HG03520 (cell line): ENCODE results near the gene CTSV.
"Not testable (repeated sequence)": the region's sequence is repeated elsewhere in the genome, so short reads cannot be mapped to it uniquely, and the experiment has no call there.

Source experiments
- ATAC-seq: cut with Tn5 transposase; IDR thresholded peaks from one replicate; pipeline ENCODE4 v1.9.1; 2021; ENCODE audit warnings: mild to moderate bottlenecking, moderate library complexity; ENCODE audit not compliant: unreplicated experiment

Gene CTSV

GRCh38 chr9:97038611-97039513 is at the start of gene CTSV:
Gene CTSV, minus strand, starts transcription at chr9:97039142. Its CDS starts 1,099 bp downstream, at chr9:97038043.
- peak; percentile 95 for ATAC-seq

- ATAC-seq = not testable (repeated sequence)
Measured at GRCh38 chr9:97087668-97088215, 48.8 kb upstream of the CTSV start.

- not testable (repeated sequence) for ATAC-seq
Measured at GRCh38 chr9:97084562-97084991, 45.6 kb upstream of the CTSV start.

- ATAC-seq = no peak
Measured at GRCh38 chr9:97078362-97078761, 39.4 kb upstream of the CTSV start.

GRCh38 chr9:97077452-97078295 is 38.7 kb upstream of the CTSV start:
- ATAC-seq = no peak

- not testable (repeated sequence) for ATAC-seq
Measured at GRCh38 chr9:97076731-97077451, 37.9 kb upstream of the CTSV start.

GRCh38 chr9:97076238-97076637 is 37.3 kb upstream of the CTSV start:
- no peak for ATAC-seq

- no peak for ATAC-seq
Measured at GRCh38 chr9:97075289-97075985, 36.5 kb upstream of the CTSV start.

GRCh38 chr9:97073506-97073905 is 34.6 kb upstream of the CTSV start:
- no peak for ATAC-seq

- no peak for ATAC-seq
Measured at GRCh38 chr9:97072285-97072776, 33.4 kb upstream of the CTSV start.

- not testable (repeated sequence) for ATAC-seq
Measured at GRCh38 chr9:97070325-97070724, 31.4 kb upstream of the CTSV start.

- no peak for ATAC-seq
Measured at GRCh38 chr9:97067490-97067889, 28.5 kb upstream of the CTSV start.

GRCh38 chr9:97064176-97064575 is 25.2 kb upstream of the CTSV start:
- no peak for ATAC-seq

- ATAC-seq = no peak
Measured at GRCh38 chr9:97060796-97061195, 21.9 kb upstream of the CTSV start.

GRCh38 chr9:97059626-97060025 is 20.7 kb upstream of the CTSV start:
- ATAC-seq = no peak

GRCh38 chr9:97057651-97058050 is 18.7 kb upstream of the CTSV start:
- no peak for ATAC-seq

- not testable (repeated sequence) for ATAC-seq
Measured at GRCh38 chr9:97055891-97056290, 16.9 kb upstream of the CTSV start.

- ATAC-seq = no peak
Measured at GRCh38 chr9:97053717-97054116, 14.8 kb upstream of the CTSV start.

- ATAC-seq = no peak
Measured at GRCh38 chr9:97052735-97053134, 13.8 kb upstream of the CTSV start.

- no peak for ATAC-seq
Measured at GRCh38 chr9:97046228-97046627, 7.3 kb upstream of the CTSV start.
